Gastroesophageal sphincter (tissue), 4 donors: ENCODE measurements around the gene PLXNA1. TPM values are rescaled to one million over a fixed set of nuclear protein-coding genes. Genes with fewer than 3 reads are reported as not detected.

Experiments
- ATAC-seq: fragments of 150-250 bp; one replicate; pipeline ENCODE4 v1.9.1; 2016; ENCODE audit warnings: mild to moderate bottlenecking, moderate library complexity
- H3K27ac ChIP-seq, 4 donors: fragments of 200-600 bp; sonication (generic) in 3 of 4; 1 replicate in 3 of 4; 2 replicates in 1 of 4; pipeline ENCODE4 v1.5.1; 2016 to 2019
- H3K27me3 ChIP-seq: fragments of 200-600 bp; sonication (generic); one replicate; pipeline ENCODE4 v1.5.1; 2019
- H3K36me3 ChIP-seq, 2 donors: fragments of 200-600 bp; sonication (generic); one replicate each; pipeline ENCODE4 v1.5.1; 2019; ENCODE audit warnings: control low read depth in 1 of 2
- H3K4me1 ChIP-seq, 3 donors: fragments of 200-600 bp; sonication (generic); 1 replicate in 2 of 3; 2 replicates in 1 of 3; pipeline ENCODE4 v1.5.1; 2016 to 2019; ENCODE audit warnings: control low read depth in 2 of 3
- H3K4me3 ChIP-seq, 2 donors: fragments of 200-600 bp; sonication (generic); one replicate each; pipeline ENCODE4 v1.5.1; 2019; ENCODE audit warnings: mild to moderate bottlenecking in 1 of 2, moderate library complexity in 1 of 2
- H3K9me3 ChIP-seq, 3 donors: fragments of 200-600 bp; sonication (generic); one replicate each; pipeline ENCODE4 v1.5.1; 2017 to 2019; ENCODE audit warnings: control low read depth in 2 of 3
- EP300 ChIP-seq: sonication (generic); formaldehyde crosslinking; IDR thresholded peaks from one replicate; pipeline ENCODE4 v1.6.1; 2017; ENCODE audit warnings: antibody characterized with exemption, mild to moderate bottlenecking
- POLR2A ChIP-seq, 2 donors: fragments of 450-650 bp; IDR thresholded peaks; one replicate each; pipeline ENCODE4 v1.6.1; 2017; ENCODE audit warnings: antibody characterized with exemption in 2 of 2, mild to moderate bottlenecking in 2 of 2, moderate library complexity in 1 of 2
- POLR2AphosphoS5 ChIP-seq: sonication (generic); formaldehyde crosslinking; IDR thresholded peaks from one replicate; pipeline ENCODE4 v1.6.1; 2017; ENCODE audit warnings: antibody characterized with exemption
- WGBS, 2 donors: methylation state at CpG; one replicate each; pipeline ENCODE4 v1.1.5; 2018; ENCODE audit warnings: low coverage in 1 of 2; 5-methylcytosine and 5-hydroxymethylcytosine counted together
- total RNA-seq, 4 donors: library from RNA; depleted of rRNA; stranded (reverse); fragments of >200 nt; gene quantifications; one replicate each; pipeline ENCODE4 v1.1.0, GENCODE V29; 2016
- TF ChIP-seq, protein P1 (sequence below), 4 experiments: fragments of 200-600 bp in 2 of 4; fragments of 450-650 bp in 2 of 4; sonication (generic) in 1 of 4; IDR thresholded peaks; one replicate each; pipeline ENCODE4 v1.5.1; 2017 to 2019; ENCODE audit warnings: antibody characterized with exemption in 4 of 4, mild to moderate bottlenecking in 2 of 4, moderate library complexity in 2 of 4

PLXNA1 gene
- total RNA-seq, 4 donors from 2014 or later: 20.1 to 86.7 (median 31.9) TPM

DNA sequence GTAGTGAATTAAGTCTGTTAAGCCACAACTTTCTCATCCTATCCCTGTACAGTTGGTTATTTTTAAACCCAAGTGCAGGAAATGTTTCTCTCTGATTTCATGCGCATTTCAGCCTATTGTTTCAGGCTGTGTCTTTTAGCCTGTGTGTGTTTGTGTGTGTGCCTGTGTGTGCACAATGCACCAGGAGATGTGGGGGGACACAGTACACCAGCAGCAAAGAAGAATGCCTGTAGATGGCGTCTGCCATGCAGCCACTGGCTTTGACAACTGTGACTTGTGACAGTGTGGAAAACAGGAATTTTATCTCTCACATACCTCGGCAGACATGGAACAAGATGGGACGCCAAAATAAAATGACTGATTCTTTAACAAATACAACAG lies 43.6 kb upstream of the PLXNA1 start:
- Histone ChIP-seq H3K4me3 (no peak overlapping the region), H3K27ac (no peak overlapping the region), H3K27me3 (no peaks in the 10 kb centered on the region), H3K4me1 (peaks cover 0 to 4% (median 0%) of the 10 kb centered on the region in 3 donors), H3K36me3 (peaks cover 0 to 7% of the 10 kb centered on the region in 2 donors), H3K9me3 (no peaks in the 10 kb centered on the region)
- WGBS, 2 donors: 83 to 84% methylated on average over 4 of the region's 4 CpGs
- TF ChIP-seq EP300 (no peak), POLR2A (IDR thresholded peaks at IDR 0.05) (no peak), POLR2AphosphoS5 (no peak)
- TF ChIP-seq, protein P1, sequence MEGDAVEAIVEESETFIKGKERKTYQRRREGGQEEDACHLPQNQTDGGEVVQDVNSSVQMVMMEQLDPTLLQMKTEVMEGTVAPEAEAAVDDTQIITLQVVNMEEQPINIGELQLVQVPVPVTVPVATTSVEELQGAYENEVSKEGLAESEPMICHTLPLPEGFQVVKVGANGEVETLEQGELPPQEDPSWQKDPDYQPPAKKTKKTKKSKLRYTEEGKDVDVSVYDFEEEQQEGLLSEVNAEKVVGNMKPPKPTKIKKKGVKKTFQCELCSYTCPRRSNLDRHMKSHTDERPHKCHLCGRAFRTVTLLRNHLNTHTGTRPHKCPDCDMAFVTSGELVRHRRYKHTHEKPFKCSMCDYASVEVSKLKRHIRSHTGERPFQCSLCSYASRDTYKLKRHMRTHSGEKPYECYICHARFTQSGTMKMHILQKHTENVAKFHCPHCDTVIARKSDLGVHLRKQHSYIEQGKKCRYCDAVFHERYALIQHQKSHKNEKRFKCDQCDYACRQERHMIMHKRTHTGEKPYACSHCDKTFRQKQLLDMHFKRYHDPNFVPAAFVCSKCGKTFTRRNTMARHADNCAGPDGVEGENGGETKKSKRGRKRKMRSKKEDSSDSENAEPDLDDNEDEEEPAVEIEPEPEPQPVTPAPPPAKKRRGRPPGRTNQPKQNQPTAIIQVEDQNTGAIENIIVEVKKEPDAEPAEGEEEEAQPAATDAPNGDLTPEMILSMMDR (IDR thresholded peaks at IDR 0.05): no peak
- no peak for ATAC-seq

DNA sequence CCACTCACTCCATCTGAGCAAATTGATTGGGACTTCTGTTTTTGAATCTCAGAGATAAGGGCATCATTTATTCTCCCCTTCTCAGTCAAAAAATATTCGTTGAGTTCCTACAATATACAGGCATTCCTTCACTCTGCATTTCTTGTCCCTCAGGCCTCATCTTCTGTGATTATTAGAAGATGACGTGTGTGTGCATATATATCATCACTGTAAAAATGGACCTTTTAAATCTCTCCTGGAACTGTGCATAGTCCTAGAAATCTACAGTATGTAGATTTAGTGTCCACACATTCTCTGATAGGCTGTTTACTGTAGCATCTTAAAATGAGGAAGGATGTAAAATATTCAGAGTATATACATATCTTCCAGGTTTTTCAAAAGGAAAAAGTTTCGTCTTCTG lies 43.2 kb upstream of the PLXNA1 start:
- no peaks in the 10 kb centered on the region for H3K9me3 ChIP-seq
- TF ChIP-seq EP300 (no peak), POLR2A (IDR thresholded peaks at IDR 0.05) (no peak), POLR2AphosphoS5 (no peak)
- TF ChIP-seq, protein P1 (IDR thresholded peaks at IDR 0.05): no peak
- peaks cover 0 to 4% (median 0%) of the 10 kb centered on the region in 3 donors for H3K4me1 ChIP-seq
- H3K36me3 ChIP-seq: peaks cover 0 to 7% of the 10 kb centered on the region in 2 donors
- H3K4me3 ChIP-seq: no peak overlapping the region
- 83 to 90% methylated on average over 3 of the region's 3 CpGs for WGBS, 2 donors
- H3K27ac ChIP-seq: no peak overlapping the region
- no peak for ATAC-seq
- no peaks in the 10 kb centered on the region for H3K27me3 ChIP-seq

DNA sequence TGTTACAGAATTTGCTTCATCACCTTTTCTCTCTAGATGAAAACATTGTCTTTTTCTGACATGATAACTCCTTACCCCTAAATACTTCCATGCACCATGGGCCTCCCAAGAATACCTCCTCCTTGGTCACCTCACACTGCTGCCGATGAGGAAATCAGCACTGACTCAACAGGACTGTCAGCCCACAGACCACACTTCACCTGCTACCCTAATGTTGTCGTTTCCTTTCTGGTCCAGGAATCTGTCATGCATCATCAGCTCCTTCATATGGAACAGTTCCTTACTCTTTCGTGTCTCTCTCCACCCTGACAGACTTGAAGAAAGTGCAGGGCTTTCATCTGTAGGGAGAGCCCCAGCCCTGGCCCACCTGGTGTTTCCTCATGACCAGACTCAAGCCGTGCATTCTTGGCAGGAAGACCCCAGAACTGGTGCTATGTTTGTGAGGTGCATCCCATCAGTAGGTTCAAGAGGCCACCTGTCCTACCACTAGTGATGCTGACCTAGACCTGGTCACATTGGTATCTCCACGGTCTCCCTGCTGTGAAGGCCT lies 41.1 kb upstream of the PLXNA1 start:
- no peak overlapping the region for H3K4me3 ChIP-seq
- H3K9me3 ChIP-seq: no peaks in the 10 kb centered on the region
- H3K4me1 ChIP-seq: peaks cover 0 to 4% (median 0%) of the 10 kb centered on the region in 3 donors
- TF ChIP-seq, protein P1 (IDR thresholded peaks at IDR 0.05): no peak
- TF ChIP-seq POLR2A (IDR thresholded peaks at IDR 0.05) (no peak), POLR2AphosphoS5 (no peak), EP300 (no peak)
- no peaks in the 10 kb centered on the region for H3K27me3 ChIP-seq
- H3K36me3 ChIP-seq: peaks cover 0 to 7% of the 10 kb centered on the region in 2 donors
- ATAC-seq: no peak
- H3K27ac ChIP-seq: no peak overlapping the region
- WGBS, 2 donors: 89 to 96% methylated on average over 2 to 5 of the region's 5 CpGs

DNA sequence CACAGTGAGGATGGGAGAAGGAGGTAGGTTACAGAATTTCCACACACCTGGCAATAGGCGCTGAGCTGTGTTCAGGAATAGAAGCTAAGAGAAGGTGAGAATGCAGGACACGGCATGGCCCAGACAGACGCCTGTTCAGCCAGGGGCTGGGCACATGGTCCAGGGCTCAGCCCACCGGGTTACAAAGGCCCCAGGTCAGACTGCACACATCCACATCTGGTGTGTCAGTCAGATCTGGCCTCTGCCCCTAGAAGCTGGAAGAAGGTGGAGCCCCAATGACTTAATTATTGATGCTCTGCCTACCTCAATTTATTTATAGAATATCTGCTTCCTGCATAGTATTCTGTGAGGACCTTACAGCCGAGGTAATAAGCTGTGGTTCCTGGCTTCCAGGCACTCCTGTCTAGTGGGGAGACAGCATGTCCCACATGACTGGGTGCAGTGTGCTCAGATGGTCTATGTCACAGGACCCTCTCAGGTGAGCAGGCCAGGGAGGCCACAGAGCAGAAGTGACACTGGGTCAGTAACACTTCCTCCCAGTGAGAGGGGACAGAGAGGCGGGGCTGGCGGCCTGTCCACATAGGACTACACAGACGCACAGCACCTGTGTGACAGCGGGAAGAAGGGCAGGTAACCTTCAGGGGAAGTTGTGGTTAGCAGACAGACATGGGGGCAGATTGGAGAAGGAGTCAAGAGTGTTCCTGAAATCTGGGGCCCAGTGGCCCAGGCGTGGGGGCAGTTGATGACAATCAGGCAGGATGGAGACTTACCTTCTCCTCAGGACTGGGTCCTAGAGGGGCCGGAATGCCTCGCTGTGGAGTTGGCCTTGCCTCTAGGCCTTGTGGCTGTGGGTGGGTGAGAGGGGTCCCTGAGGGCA lies 38.6 kb upstream of the PLXNA1 start:
- no peak overlapping the region for H3K4me3 ChIP-seq
- H3K9me3 ChIP-seq: no peaks in the 10 kb centered on the region
- H3K36me3 ChIP-seq: peaks cover 0 to 23% of the 10 kb centered on the region in 2 donors
- no peaks in the 10 kb centered on the region for H3K27me3 ChIP-seq
- WGBS, 2 donors: 92 to 95% methylated on average over 7 to 10 of the region's 12 CpGs
- no peak overlapping the region for H3K27ac ChIP-seq
- H3K4me1 ChIP-seq: no peaks in the 10 kb centered on the region
- ATAC-seq: peak; percentile 33
- TF ChIP-seq, protein P1 (IDR thresholded peaks at IDR 0.05): no peak
- TF ChIP-seq POLR2A (IDR thresholded peaks at IDR 0.05): no peak
- TF ChIP-seq EP300: no peak
- no peak for TF ChIP-seq POLR2AphosphoS5
